ENCODE data around the gene ZAP70. TPM values are rescaled to one million over a fixed set of nuclear protein-coding genes. Genes with fewer than 3 reads are reported as not detected.

The ZAP70 gene
- total and polyA plus RNA-seq, 2 donors from 2014 or later = 0.37 to 15.0 TPM

GRCh38 chr2:97688062-97688827, 25.1 kb upstream of the ZAP70 start:
- no peak overlapping the region for H3K4me3 ChIP-seq (ENCODE audit: low read length in 3 of 3)
- intact Hi-C loops (cut with DNase I) = no loop called here
- no peak overlapping the region for H3K9ac ChIP-seq (ENCODE audit: low read length in 3 of 3)
- no peaks in the 10 kb centered on the region for H3K4me1 ChIP-seq (ENCODE audit: control insufficient read depth in 2 of 3, insufficient read depth in 2 of 3, low read depth in 1 of 3, low read length in 3 of 3)
- no peak overlapping the region for H3K27ac ChIP-seq (ENCODE audit: low read depth in 2 of 2, low read length in 2 of 2)
- no peaks in the 10 kb centered on the region for H3K9me3 ChIP-seq (ENCODE audit: control insufficient read depth in 2 of 3, insufficient read depth in 1 of 3, low read length in 3 of 3)
- no peak for DNase-seq
- no peak for TF ChIP-seq CTCF (IDR thresholded peaks at IDR 0.05; ENCODE audit: borderline replicate concordance, extremely low read depth, insufficient read depth)
- no peaks in the 10 kb centered on the region for H3K27me3 ChIP-seq (ENCODE audit: control insufficient read depth, insufficient read depth, low read length)
- no peak for FAIRE-seq
- no peaks in the 10 kb centered on the region for H3K36me3 ChIP-seq (ENCODE audit: control insufficient read depth in 2 of 3, insufficient read depth in 3 of 3, low read length in 3 of 3)

- H3K27ac ChIP-seq (ENCODE audit: low read depth in 2 of 2, low read length in 2 of 2) = no peak overlapping the region
- no peaks in the 10 kb centered on the region for H3K27me3 ChIP-seq (ENCODE audit: control insufficient read depth, insufficient read depth, low read length)
- H3K9ac ChIP-seq (ENCODE audit: low read length in 3 of 3) = no peak overlapping the region
- no peaks in the 10 kb centered on the region for H3K36me3 ChIP-seq (ENCODE audit: control insufficient read depth in 2 of 3, insufficient read depth in 3 of 3, low read length in 3 of 3)
- no peaks in the 10 kb centered on the region for H3K9me3 ChIP-seq (ENCODE audit: control insufficient read depth in 2 of 3, insufficient read depth in 1 of 3, low read length in 3 of 3)
- no peak for TF ChIP-seq CTCF (IDR thresholded peaks at IDR 0.05; ENCODE audit: borderline replicate concordance, extremely low read depth, insufficient read depth)
- H3K4me3 ChIP-seq (ENCODE audit: low read length in 3 of 3) = no peak overlapping the region
- DNase-seq (peak in 2 of 5 donors; percentile 23 to 26), FAIRE-seq (no peak)
- no peaks in the 10 kb centered on the region for H3K4me1 ChIP-seq (ENCODE audit: control insufficient read depth in 2 of 3, insufficient read depth in 2 of 3, low read depth in 1 of 3, low read length in 3 of 3)
- intact Hi-C loops (cut with DNase I) = no loop called here
Observed at GRCh38 chr2:97691166-97691565, 22.2 kb upstream of the ZAP70 start.

- no peak overlapping the region for H3K27ac ChIP-seq (ENCODE audit: low read depth in 2 of 2, low read length in 2 of 2)
- FAIRE-seq (no peak), DNase-seq (no peak)
- no peaks in the 10 kb centered on the region for H3K4me1 ChIP-seq (ENCODE audit: control insufficient read depth in 2 of 3, insufficient read depth in 2 of 3, low read depth in 1 of 3, low read length in 3 of 3)
- H3K36me3 ChIP-seq (ENCODE audit: control insufficient read depth in 2 of 3, insufficient read depth in 3 of 3, low read length in 3 of 3) = no peaks in the 10 kb centered on the region
- no peak overlapping the region for H3K9ac ChIP-seq (ENCODE audit: low read length in 3 of 3)
- H3K4me3 ChIP-seq (ENCODE audit: low read length in 3 of 3) = no peak overlapping the region
- no peaks in the 10 kb centered on the region for H3K9me3 ChIP-seq (ENCODE audit: control insufficient read depth in 2 of 3, insufficient read depth in 1 of 3, low read length in 3 of 3)
- intact Hi-C loops (cut with DNase I) = no loop called here
- no peaks in the 10 kb centered on the region for H3K27me3 ChIP-seq (ENCODE audit: control insufficient read depth, insufficient read depth, low read length)
- no peak for TF ChIP-seq CTCF (IDR thresholded peaks at IDR 0.05; ENCODE audit: borderline replicate concordance, extremely low read depth, insufficient read depth)
Observed at GRCh38 chr2:97693476-97693875, 19.9 kb upstream of the ZAP70 start.
